Right ventricle myocardium superior (tissue), 1 donor: ENCODE measurements around the gene RPUSD3. TPM values are rescaled to one million over a fixed set of nuclear protein-coding genes. Genes with fewer than 3 reads are reported as not detected.

Source experiments
- ATAC-seq: fragments of 200-7000 bp; cut with Tn5 transposase; one replicate; pipeline ENCODE4 v1.9.1; 2020; ENCODE audit warnings: mild to moderate bottlenecking; ENCODE audit not compliant: poor library complexity
- DNase-seq: peaks from one replicate; pipeline ENCODE4 v3.0.0-alpha.2; 2020
- intact Hi-C: fragments of 100-400 bp; cut with DNase I; formaldehyde crosslinking; loops from one replicate; pipeline ENCODE4 v1.11.2; 2022
- total RNA-seq: library from RNA; stranded (reverse); fragmentation: NEBNext Ultra II Directional; extraction: Animal tissue kit (Norgen Biotek cat#: 25700); gene quantifications from one replicate; pipeline ENCODE4 v1.2.1, GENCODE V29; 2021
- donor health status: DM: no; HTN: yes; CAD: no; lungs with severe emphysema.

The RPUSD3 gene
- total RNA-seq, 1 donor from 2014 or later = 36.3 TPM

DNA sequence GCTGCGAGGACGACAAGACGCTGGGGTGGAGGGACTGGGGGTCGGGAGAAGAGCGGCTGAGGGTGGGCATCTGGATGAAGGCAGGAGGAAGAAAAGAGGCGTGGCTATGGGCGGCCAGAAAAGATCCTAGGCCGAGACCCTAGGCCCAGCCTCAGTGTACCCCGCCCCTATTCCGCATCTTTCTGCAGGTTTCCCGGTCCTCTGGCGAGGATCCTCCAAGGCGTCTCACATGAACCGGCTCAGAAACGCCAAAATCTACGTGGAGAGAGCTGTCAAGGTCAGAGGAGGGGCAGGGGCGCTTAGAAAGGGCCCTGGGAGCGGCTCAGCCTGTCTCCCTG lies 33.4 kb downstream of the RPUSD3 start:
- no peak for ATAC-seq
- no peak for DNase-seq
- intact Hi-C loops = no loop called here

DNA sequence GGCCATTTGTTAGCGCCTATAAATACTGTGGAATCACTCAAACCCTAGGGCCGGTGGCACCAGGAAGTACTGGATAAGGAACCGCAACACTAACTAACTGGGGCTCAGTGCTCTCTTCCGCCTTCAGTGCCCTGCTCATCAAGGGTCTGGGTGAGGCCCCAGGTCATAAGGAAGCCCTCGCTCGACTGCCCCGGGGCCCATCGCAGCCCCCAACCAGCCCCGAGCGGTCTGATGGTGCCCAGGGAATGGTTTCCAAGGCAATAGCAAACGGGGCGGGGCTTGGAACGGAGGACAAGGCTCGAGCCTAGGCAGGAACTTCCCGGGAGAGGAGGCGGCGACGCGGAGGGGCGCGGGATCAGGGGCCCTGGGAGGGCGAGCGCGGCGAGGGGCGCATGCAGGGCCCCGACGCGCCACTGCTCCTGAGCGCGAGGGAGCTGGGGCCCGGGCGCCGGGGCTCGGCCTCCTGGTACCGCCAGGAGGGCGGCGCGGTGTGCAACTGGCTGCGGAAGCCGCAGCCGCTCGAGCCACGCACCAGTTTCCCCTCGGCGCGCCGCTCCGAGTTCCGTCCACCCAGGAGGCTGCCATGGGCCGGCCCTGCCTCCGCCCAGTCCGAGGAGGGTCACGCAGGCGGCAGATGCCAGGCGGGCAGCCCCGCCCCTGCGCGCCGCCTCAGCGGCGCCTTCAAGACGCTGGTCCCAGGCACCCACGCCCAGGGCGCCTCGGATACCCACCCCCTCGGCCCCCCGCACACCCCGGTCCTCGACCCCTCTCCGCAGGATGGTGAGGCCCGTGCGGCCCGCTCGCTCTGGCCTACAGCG lies 34.0 kb downstream of the RPUSD3 start, which contains the start of gene TTLL3:
TTLL3 (plus strand) TSS at position 648 of the 818 bp plus-strand sequence. CDS start 400 bp downstream, outside the sequence.
- intact Hi-C loops = no loop called here

GRCh38 chr3:9809239-9809614 lies 34.6 kb downstream of the RPUSD3 start:
- no peak for DNase-seq
- intact Hi-C loops = no loop called here
- ATAC-seq = no peak

More for the DNA sequence above, 34.0 kb downstream of the RPUSD3 start, which contains the start of gene TTLL3:
- ATAC-seq = peak; percentile 89
- DNase-seq = peak; percentile 89

GRCh38 chr3:9808345-9809037 lies 35.3 kb downstream of the RPUSD3 start:
- intact Hi-C loops = no loop called here
- DNase-seq = no peak
- no peak for ATAC-seq

DNA sequence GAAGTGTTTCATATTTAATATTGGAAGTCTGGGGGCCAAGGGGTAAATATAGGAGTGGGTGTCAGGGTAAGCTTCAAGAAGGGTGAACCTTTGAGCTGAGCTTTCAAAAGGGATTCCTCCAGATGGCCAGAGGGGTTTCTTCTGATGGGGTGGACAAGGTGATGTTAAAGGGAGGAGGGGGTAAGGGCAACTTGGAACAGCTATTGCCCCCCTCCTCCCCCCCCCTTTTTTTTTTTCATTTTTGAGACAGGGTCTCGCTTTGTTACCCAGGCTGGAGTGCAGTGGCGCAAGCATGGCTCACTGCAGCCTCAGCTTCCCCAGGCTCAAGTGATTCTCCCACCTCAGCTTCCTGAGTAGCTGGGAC lies 35.8 kb downstream of the RPUSD3 start:
- ATAC-seq (no peak), DNase-seq (no peak)
- intact Hi-C loops = no loop called here

- ATAC-seq (no peak), DNase-seq (no peak)
- intact Hi-C loops = no loop called here
These were observed 36.9 kb downstream of the RPUSD3 start for GRCh38 chr3:9806688-9807589.

DNA sequence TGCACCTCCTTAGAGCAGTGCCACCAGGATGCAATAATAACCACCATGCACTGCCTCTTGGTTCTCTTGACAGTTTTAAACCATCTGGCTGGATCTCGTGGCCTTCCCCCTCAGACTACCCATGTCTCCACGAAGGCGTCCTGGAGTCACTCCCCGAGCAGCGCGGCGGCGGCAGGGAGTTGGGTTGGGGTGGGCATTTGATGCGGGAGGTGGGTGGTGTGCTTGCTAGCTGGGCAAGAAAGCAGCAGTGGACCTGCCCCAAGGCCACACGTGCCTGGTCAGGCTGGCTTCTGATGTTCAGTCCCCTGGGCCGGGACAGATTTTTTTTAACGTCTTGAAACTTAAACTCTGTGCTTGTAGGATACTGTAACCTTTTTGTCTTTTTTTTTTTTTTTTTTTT lies 37.7 kb downstream of the RPUSD3 start:
- DNase-seq (no peak), ATAC-seq (no peak)
- intact Hi-C loops = no loop called here

DNA sequence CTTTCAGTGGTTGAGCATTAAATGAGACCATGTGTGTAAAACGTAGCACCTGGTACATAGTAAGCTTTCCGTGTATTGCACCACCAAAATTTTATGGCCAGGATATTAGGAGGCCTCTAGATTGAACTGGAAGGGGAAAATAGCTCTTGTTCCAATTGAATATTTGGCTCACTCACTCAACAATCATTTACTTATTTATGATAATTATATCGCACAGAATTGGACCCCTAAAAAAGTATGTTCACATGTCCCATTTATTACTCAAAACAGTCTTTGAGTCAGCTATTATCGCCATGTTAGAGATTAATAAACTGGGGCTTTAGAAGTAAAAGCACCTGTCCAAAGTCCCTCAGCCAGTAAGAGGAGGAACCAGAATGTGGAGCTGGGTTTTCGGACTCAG lies 38.8 kb downstream of the RPUSD3 start:
- intact Hi-C loops = no loop called here
- ATAC-seq = no peak

GRCh38 chr3:9803494-9803893 lies 40.3 kb downstream of the RPUSD3 start:
- no peak for DNase-seq
- ATAC-seq = peak; percentile 17
- intact Hi-C loops = no loop called here

More for the DNA sequence above, 38.8 kb downstream of the RPUSD3 start:
- DNase-seq = no peak

GRCh38 chr3:9800529-9800928 lies 43.3 kb downstream of the RPUSD3 start:
- intact Hi-C loops = no loop called here
- DNase-seq = no peak
- no peak for ATAC-seq

GRCh38 chr3:9797196-9797945 lies 46.4 kb downstream of the RPUSD3 start:
- intact Hi-C loops = no loop called here
- no peak for ATAC-seq
- DNase-seq = no peak

- DNase-seq = no peak
- intact Hi-C loops = no loop called here
- ATAC-seq = no peak
These were observed 48.6 kb downstream of the RPUSD3 start for GRCh38 chr3:9795207-9795606.

- DNase-seq = no peak
- intact Hi-C loops = no loop called here
- ATAC-seq = no peak
These were observed 49.4 kb downstream of the RPUSD3 start for GRCh38 chr3:9794400-9794799.

GRCh38 chr3:9793161-9793781 lies 50.5 kb downstream of the RPUSD3 start:
- DNase-seq (peak; percentile 44), ATAC-seq (peak; percentile 9)
- intact Hi-C loops = no loop called here

GRCh38 chr3:9792405-9793160 lies 51.2 kb downstream of the RPUSD3 start, which contains the start of the genes ARPC4 and TADA3:
Gene ARPC4, plus strand, starts transcription at chr3:9793082. Its CDS starts 40 bp downstream, at chr3:9793122.
Gene TADA3, minus strand, starts transcription at chr3:9792473. Its CDS starts 1,007 bp downstream, at chr3:9791466.
- intact Hi-C loops = no loop called here
- peak; percentile 96 for DNase-seq
- ATAC-seq = peak; percentile 96

DNA sequence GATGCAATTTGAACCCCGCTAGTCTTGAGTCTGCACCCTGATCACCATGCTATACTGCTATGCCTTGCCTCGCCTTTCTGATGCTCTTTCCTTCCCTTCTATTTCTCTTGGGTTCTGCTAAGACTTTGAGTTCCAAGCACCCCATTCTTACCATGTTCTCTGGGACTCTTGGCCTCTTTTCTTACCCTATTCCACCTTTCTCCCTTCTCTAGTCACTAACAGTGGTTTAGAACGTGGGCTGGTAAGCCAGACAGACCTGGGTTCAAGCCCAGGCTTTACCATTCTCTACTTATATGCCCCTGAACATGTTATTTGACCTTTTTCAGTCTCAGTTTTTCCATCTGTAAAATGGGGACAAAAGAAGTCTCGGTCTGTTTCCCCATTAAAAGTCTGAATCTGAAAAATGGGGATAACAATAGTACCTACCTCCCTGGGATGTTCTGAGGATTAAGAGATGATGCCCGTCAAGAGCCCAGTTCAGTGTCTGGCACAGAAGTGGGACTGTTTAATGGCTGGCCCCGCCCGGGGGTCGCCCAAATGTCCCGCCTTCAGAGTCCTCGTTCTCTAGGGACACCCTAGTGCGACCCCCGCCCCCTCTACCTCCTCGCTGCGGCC lies 51.9 kb downstream of the RPUSD3 start:
- intact Hi-C loops = no loop called here
- no peak for ATAC-seq
- DNase-seq = peak; percentile 5

GRCh38 chr3:9791127-9791526 lies 52.7 kb downstream of the RPUSD3 start:
- intact Hi-C loops = no loop called here

More at GRCh38 chr3:9791127-9791526, 52.7 kb downstream of the RPUSD3 start:
- ATAC-seq (no peak), DNase-seq (peak; percentile 37)
